Measurements from ENCODE around the gene LSM4. TPM values are rescaled to one million over a fixed set of nuclear protein-coding genes. Genes with fewer than 3 reads are reported as not detected.

LSM4 gene
- total and polyA plus RNA-seq, 2 of the 4 experiments (the other 2 are of a cell fraction), result 44.8 to 118 TPM

GRCh38 chr19:18349524-18350128 lies 26.8 kb upstream of the LSM4 start:
- H2BK20ac ChIP-seq (ENCODE audit: low read depth, low read length), result no peak overlapping the region
- peaks cover 3% of the 10 kb centered on the region; the same call in 1 of the 2 replicates for H3K9me1 ChIP-seq (ENCODE audit: insufficient read depth, low read length)
- ATAC-seq (ENCODE audit: low read depth) (peak; percentile 97), DNase-seq (peak; percentile 65)
- dilution Hi-C loops (cut with HindIII; ENCODE audit: low sequenced_read_pairs, unreplicated experiment) (no loop called here), intact Hi-C loops (cut with micrococcal nuclease) (loop anchor here (1.0 kb wide), 1 partner anchor 61 kb away; no protein-coding TSS in a partner anchor), in situ Hi-C loops (cut with MboI; ENCODE audit: low sequenced_read_pairs) (loop anchor here (5.0 kb wide), 1 partner anchor 58 kb away; no protein-coding TSS in a partner anchor)
- peaks cover 0 to 4% of the 10 kb centered on the region in 2 experiments; a peak in 1 of 4 replicates for H3K79me1 ChIP-seq (ENCODE audit: low read depth in 1 of 2, low read length in 2 of 2)
- peak overlapping the region; percentile 44; the same call in 1 of the 2 replicates for H2AK5ac ChIP-seq (ENCODE audit: low read depth, low read length)
- no peak overlapping the region for H3K18ac ChIP-seq (ENCODE audit: low read depth, low read length)
- H3K27me3 ChIP-seq (ENCODE audit: control insufficient read depth, insufficient read depth, low read length), result no peaks in the 10 kb centered on the region
- H3K9ac ChIP-seq (ENCODE audit: low read depth, low read length), result no peak overlapping the region
- H4K5ac ChIP-seq (ENCODE audit: low read depth, low read length), result no peak overlapping the region
- no peak overlapping the region for H4K91ac ChIP-seq (ENCODE audit: insufficient read depth, low read depth, low read length)
- TF ChIP-seq, protein P1, sequence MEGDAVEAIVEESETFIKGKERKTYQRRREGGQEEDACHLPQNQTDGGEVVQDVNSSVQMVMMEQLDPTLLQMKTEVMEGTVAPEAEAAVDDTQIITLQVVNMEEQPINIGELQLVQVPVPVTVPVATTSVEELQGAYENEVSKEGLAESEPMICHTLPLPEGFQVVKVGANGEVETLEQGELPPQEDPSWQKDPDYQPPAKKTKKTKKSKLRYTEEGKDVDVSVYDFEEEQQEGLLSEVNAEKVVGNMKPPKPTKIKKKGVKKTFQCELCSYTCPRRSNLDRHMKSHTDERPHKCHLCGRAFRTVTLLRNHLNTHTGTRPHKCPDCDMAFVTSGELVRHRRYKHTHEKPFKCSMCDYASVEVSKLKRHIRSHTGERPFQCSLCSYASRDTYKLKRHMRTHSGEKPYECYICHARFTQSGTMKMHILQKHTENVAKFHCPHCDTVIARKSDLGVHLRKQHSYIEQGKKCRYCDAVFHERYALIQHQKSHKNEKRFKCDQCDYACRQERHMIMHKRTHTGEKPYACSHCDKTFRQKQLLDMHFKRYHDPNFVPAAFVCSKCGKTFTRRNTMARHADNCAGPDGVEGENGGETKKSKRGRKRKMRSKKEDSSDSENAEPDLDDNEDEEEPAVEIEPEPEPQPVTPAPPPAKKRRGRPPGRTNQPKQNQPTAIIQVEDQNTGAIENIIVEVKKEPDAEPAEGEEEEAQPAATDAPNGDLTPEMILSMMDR (conservative IDR thresholded peaks at IDR 0.05; ENCODE audit: low read depth, low read length), result peak; percentile 96
- TF ChIP-seq RAD21 (IDR thresholded peaks at IDR 0.05; ENCODE audit: low read length) (peak; percentile 96), RFX5 (IDR thresholded peaks at IDR 0.05; ENCODE audit: low read depth, low read length) (no peak), FOS (IDR thresholded peaks at IDR 0.05; ENCODE audit: low read depth, low read length) (0 out of 2 replicates have a peak, but pooled peaks have one; percentile 18), MAFK (IDR thresholded peaks at IDR 0.05; ENCODE audit: low read depth, low read length) (no peak), MAZ (IDR thresholded peaks at IDR 0.05; ENCODE audit: borderline replicate concordance, low read depth, low read length) (no peak), POLR2A (IDR thresholded peaks at IDR 0.05; ENCODE audit: low read depth, low read length) (peak; percentile 37; the same call in 1 of the 2 replicates), MXI1 (IDR thresholded peaks at IDR 0.05; ENCODE audit: borderline replicate concordance, low read depth, low read length) (no peak), SMC3 (IDR thresholded peaks at IDR 0.05; ENCODE audit: low read depth, low read length) (peak; percentile 95), CEBPB (IDR thresholded peaks at IDR 0.05; ENCODE audit: low read depth, low read length) (no peak)
- no peak overlapping the region for H2BK5ac ChIP-seq (ENCODE audit: low read depth, low read length, poor library complexity, severe bottlenecking)
- CTCF ChIA-PET, result interaction anchor here (1.7 to 3.2 kb wide), 2 partner anchors 61 to 70 kb away, joined by 4 to 16 read pairs; no protein-coding TSS in a partner anchor
- POLR2A ChIA-PET (ENCODE audit: unreplicated experiment), result interaction anchor here (0.7 kb wide), 1 partner anchor 61 kb away, joined by 3 read pairs; no protein-coding TSS in a partner anchor
- H2BK15ac ChIP-seq (ENCODE audit: low read depth, low read length), result no peak overlapping the region
- H3K4me3 ChIP-seq (ENCODE audit: insufficient read depth, low read depth, low read length), result no peak overlapping the region
- no peak overlapping the region; the same call in 1 of the 2 replicates for H3K4ac ChIP-seq (ENCODE audit: low read depth, low read length)
- WGBS, 2 experiments (ENCODE audit: extremely low coverage in 2 of 2, insufficient read length in 1 of 2), result no CpG with 5 or more reads among the region's 12 CpGs
- no peak overlapping the region for H4K8ac ChIP-seq (ENCODE audit: low read depth in 2 of 2, low read length in 2 of 2)
- H2AFZ ChIP-seq (replicated peaks; ENCODE audit: low read length, poor library complexity), result no peak overlapping the region
- H3K4me2 ChIP-seq (ENCODE audit: low read depth, low read length), result no peak overlapping the region
- no TSS peak for BruUV-seq (replicated peaks)
- no peak overlapping the region for H2AK9ac ChIP-seq (replicated peaks; ENCODE audit: low read depth, low read length, poor library complexity)
- H3K27ac ChIP-seq (ENCODE audit: insufficient read depth, low read length), result no peak overlapping the region
- peaks cover 7% of the 10 kb centered on the region; the same call in 1 of the 2 replicates for H3K36me3 ChIP-seq (ENCODE audit: control insufficient read depth, insufficient read depth, low read length)
- no peaks in the 10 kb centered on the region for H3K9me3 ChIP-seq (ENCODE audit: control insufficient read depth, insufficient read depth, low read length)
- H3K56ac ChIP-seq (ENCODE audit: extremely low read depth, insufficient read depth, low read length), result no peak overlapping the region
- H2BK120ac ChIP-seq (ENCODE audit: low read depth, low read length), result 0 out of 2 replicates have a peak overlapping the region, but pooled peaks have one; percentile 9
- H3K14ac ChIP-seq (replicated peaks; ENCODE audit: low read depth, low read length), result no peak overlapping the region
- H3K4me1 ChIP-seq (ENCODE audit: control insufficient read depth, insufficient read depth, low read length), result peaks cover 1% of the 10 kb centered on the region; the same call in 1 of the 2 replicates
- H4K20me1 ChIP-seq (ENCODE audit: insufficient read depth, low read length), result no peaks in the 10 kb centered on the region
- no peak overlapping the region for H3K23ac ChIP-seq (ENCODE audit: low read depth, low read length)

Measured in IMR-90 (cell line).